Measurements from ENCODE around the gene S100A4. TPM values are rescaled to one million over a fixed set of nuclear protein-coding genes. Genes with fewer than 3 reads are reported as not detected.
"Not testable (repeated sequence)": the region's sequence is repeated elsewhere in the genome, so short reads cannot be mapped to it uniquely, and the experiment has no call there.

Gene S100A4
- total RNA-seq, 1 donor from 2014 or later: 69.3 TPM

GRCh38 chr1:153525088-153525728 lies 20.4 kb downstream of the S100A4 start:
- TF ChIP-seq CTCF (IDR thresholded peaks at IDR 0.05; ENCODE audit: insufficient read depth, low read depth, low read length): no peak
- TF ChIP-seq EZH2 (IDR thresholded peaks at IDR 0.05; ENCODE audit: insufficient read depth, low read length): no peak
- peaks cover 14% of the 10 kb centered on the region for H3K4me1 Mint-ChIP-seq (ENCODE audit: low read depth, unreplicated experiment)
- Histone ChIP-seq H3K4me2 (ENCODE audit: low read length) (no peak overlapping the region), H3K36me3 (ENCODE audit: insufficient read depth, low read length) (no peaks in the 10 kb centered on the region), H3K27me3 (ENCODE audit: insufficient read depth, low read length) (no peaks in the 10 kb centered on the region), H3K9me3 (ENCODE audit: insufficient read depth, low read depth, low read length) (no peaks in the 10 kb centered on the region), H2AFZ (ENCODE audit: low read depth, low read length) (no peak overlapping the region), H3K9ac (ENCODE audit: low read length) (no peak overlapping the region), H3K4me3 (ENCODE audit: insufficient read depth, low read depth, low read length) (no peak overlapping the region), H3K79me2 (ENCODE audit: insufficient read depth, low read length) (no peaks in the 10 kb centered on the region), H4K20me1 (ENCODE audit: insufficient read depth, low read length) (no peaks in the 10 kb centered on the region), H3K27ac (ENCODE audit: low read depth, low read length) (no peak overlapping the region), H3K4me1 (ENCODE audit: insufficient read depth, low read length) (no peaks in the 10 kb centered on the region)
- no peak overlapping the region for H3K4me3 Mint-ChIP-seq (ENCODE audit: unreplicated experiment)
- no peaks in the 10 kb centered on the region for H3K27me3 Mint-ChIP-seq (ENCODE audit: low read depth, unreplicated experiment)
- H3K9me3 Mint-ChIP-seq (ENCODE audit: unreplicated experiment): no peaks in the 10 kb centered on the region
- H3K36me3 Mint-ChIP-seq (ENCODE audit: low read depth, unreplicated experiment): no peaks in the 10 kb centered on the region
- DNase-seq (ENCODE audit: low read depth) (no peak), FAIRE-seq (no peak)
- no peak overlapping the region for H3K27ac Mint-ChIP-seq (ENCODE audit: unreplicated experiment)

GRCh38 chr1:153522353-153523048 lies 23.1 kb downstream of the S100A4 start:
- not testable (repeated sequence) for FAIRE-seq; H3K36me3 Mint-ChIP-seq (ENCODE audit: low read depth, unreplicated experiment); H3K79me2 ChIP-seq (ENCODE audit: insufficient read depth, low read length); H3K4me1 ChIP-seq (ENCODE audit: insufficient read depth, low read length); H3K9ac ChIP-seq (ENCODE audit: low read length); H3K27ac ChIP-seq (ENCODE audit: low read depth, low read length); H3K4me3 Mint-ChIP-seq (ENCODE audit: unreplicated experiment); H3K36me3 ChIP-seq (ENCODE audit: insufficient read depth, low read length); H3K27me3 ChIP-seq (ENCODE audit: insufficient read depth, low read length); H2AFZ ChIP-seq (ENCODE audit: low read depth, low read length); H3K27me3 Mint-ChIP-seq (ENCODE audit: low read depth, unreplicated experiment); DNase-seq (ENCODE audit: low read depth); H3K9me3 ChIP-seq (ENCODE audit: insufficient read depth, low read depth, low read length); H3K9me3 Mint-ChIP-seq (ENCODE audit: unreplicated experiment); H4K20me1 ChIP-seq (ENCODE audit: insufficient read depth, low read length); H3K27ac Mint-ChIP-seq (ENCODE audit: unreplicated experiment); H3K4me3 ChIP-seq (ENCODE audit: insufficient read depth, low read depth, low read length); H3K4me2 ChIP-seq (ENCODE audit: low read length)
- peaks cover 19% of the 10 kb centered on the region for H3K4me1 Mint-ChIP-seq (ENCODE audit: low read depth, unreplicated experiment)

GRCh38 chr1:153521808-153522207 lies 23.8 kb downstream of the S100A4 start:
- FAIRE-seq; DNase-seq (ENCODE audit: low read depth): not testable (repeated sequence)

More at GRCh38 chr1:153521808-153522207, 23.8 kb downstream of the S100A4 start:
- H3K4me1 ChIP-seq (ENCODE audit: insufficient read depth, low read length); H3K4me3 Mint-ChIP-seq (ENCODE audit: unreplicated experiment); H3K4me3 ChIP-seq (ENCODE audit: insufficient read depth, low read depth, low read length); H3K4me2 ChIP-seq (ENCODE audit: low read length); H3K9me3 Mint-ChIP-seq (ENCODE audit: unreplicated experiment); H3K79me2 ChIP-seq (ENCODE audit: insufficient read depth, low read length); H3K9me3 ChIP-seq (ENCODE audit: insufficient read depth, low read depth, low read length); H3K27me3 ChIP-seq (ENCODE audit: insufficient read depth, low read length); H3K27ac ChIP-seq (ENCODE audit: low read depth, low read length); H3K9ac ChIP-seq (ENCODE audit: low read length); H3K36me3 Mint-ChIP-seq (ENCODE audit: low read depth, unreplicated experiment); H4K20me1 ChIP-seq (ENCODE audit: insufficient read depth, low read length); H3K27me3 Mint-ChIP-seq (ENCODE audit: low read depth, unreplicated experiment); H3K27ac Mint-ChIP-seq (ENCODE audit: unreplicated experiment); H3K36me3 ChIP-seq (ENCODE audit: insufficient read depth, low read length); H2AFZ ChIP-seq (ENCODE audit: low read depth, low read length): not testable (repeated sequence)
- peaks cover 15% of the 10 kb centered on the region for H3K4me1 Mint-ChIP-seq (ENCODE audit: low read depth, unreplicated experiment)

Data from astrocyte (in vitro differentiated cells and primary cell).